Neural progenitor cell (in vitro differentiated cells): ENCODE data around the gene P2RX1.

Experiments
- CTCF ChIP-seq: fragments of 200-600 bp; sonication (generic); IDR thresholded peaks from 2 replicates; pipeline ENCODE4 v1.5.1; 2017; ENCODE audit warnings: antibody characterized with exemption, mild to moderate bottlenecking
- EZH2phosphoT487 ChIP-seq: fragments of 200-600 bp; sonication (generic); IDR thresholded peaks from 2 replicates; pipeline ENCODE4 v1.6.1; 2017; ENCODE audit warnings: antibody characterized with exemption

GRCh38 chr17:3926860-3927627 lies 10.8 kb upstream of the P2RX1 start:
- TF ChIP-seq CTCF (no peak), EZH2phosphoT487 (no peak)
